ENCODE measurements around the gene MPL. TPM values are rescaled to one million over a fixed set of nuclear protein-coding genes. Genes with fewer than 3 reads are reported as not detected.

Gene MPL
- total RNA-seq, 1 experiment from 2014 or later, result 0.52 TPM

GRCh38 chr1:43350976-43351375 is 13.4 kb downstream of the MPL start:
- CTCF ChIA-PET, result no interaction called here
- BruUV-seq (replicated peaks), result no TSS peak
- no peak overlapping the region for H3K4me3 Mint-ChIP-seq (ENCODE audit: low read depth, unreplicated experiment)
- TF ChIP-seq CTCF (IDR thresholded peaks at IDR 0.05; ENCODE audit: unreplicated experiment), result no peak
- H3K27me3 Mint-ChIP-seq (ENCODE audit: unreplicated experiment), result no peaks in the 10 kb centered on the region
- DNase-seq, result no peak
- intact Hi-C loops (cut with micrococcal nuclease; ENCODE audit: unreplicated experiment), result no loop called here
- peaks cover 15% of the 10 kb centered on the region for H3K36me3 Mint-ChIP-seq (ENCODE audit: insufficient read depth, unreplicated experiment)
- H3K27ac Mint-ChIP-seq (ENCODE audit: unreplicated experiment), result no peak overlapping the region
- H3K4me1 Mint-ChIP-seq (ENCODE audit: low read depth, unreplicated experiment), result peaks cover 35% of the 10 kb centered on the region
- H3K9me3 Mint-ChIP-seq (ENCODE audit: low read depth, unreplicated experiment), result no peaks in the 10 kb centered on the region

- no peak for TF ChIP-seq CTCF (IDR thresholded peaks at IDR 0.05; ENCODE audit: unreplicated experiment)
- H3K4me1 Mint-ChIP-seq (ENCODE audit: low read depth, unreplicated experiment), result peaks cover 32% of the 10 kb centered on the region
- no TSS peak for BruUV-seq (replicated peaks)
- DNase-seq, result no peak
- no peak overlapping the region for H3K27ac Mint-ChIP-seq (ENCODE audit: unreplicated experiment)
- no peaks in the 10 kb centered on the region for H3K9me3 Mint-ChIP-seq (ENCODE audit: low read depth, unreplicated experiment)
- intact Hi-C loops (cut with micrococcal nuclease; ENCODE audit: unreplicated experiment), result no loop called here
- CTCF ChIA-PET, result no interaction called here
- H3K4me3 Mint-ChIP-seq (ENCODE audit: low read depth, unreplicated experiment), result no peak overlapping the region
- H3K27me3 Mint-ChIP-seq (ENCODE audit: unreplicated experiment), result no peaks in the 10 kb centered on the region
- peaks cover 15% of the 10 kb centered on the region for H3K36me3 Mint-ChIP-seq (ENCODE audit: insufficient read depth, unreplicated experiment)
Observed at GRCh38 chr1:43351421-43352350, 14.1 kb downstream of the MPL start.

- no TSS peak for BruUV-seq (replicated peaks)
- H3K4me1 Mint-ChIP-seq (ENCODE audit: low read depth, unreplicated experiment), result peaks cover 25% of the 10 kb centered on the region
Observed at GRCh38 chr1:43352351-43352705, 14.7 kb downstream of the MPL start.

GRCh38 chr1:43352881-43353280 is 15.3 kb downstream of the MPL start:
- Mint-ChIP-seq H3K27ac (ENCODE audit: unreplicated experiment) (no peak overlapping the region), H3K36me3 (ENCODE audit: insufficient read depth, unreplicated experiment) (peaks cover 15% of the 10 kb centered on the region), H3K4me1 (ENCODE audit: low read depth, unreplicated experiment) (peaks cover 20% of the 10 kb centered on the region), H3K4me3 (ENCODE audit: low read depth, unreplicated experiment) (no peak overlapping the region), H3K9me3 (ENCODE audit: low read depth, unreplicated experiment) (no peaks in the 10 kb centered on the region), H3K27me3 (ENCODE audit: unreplicated experiment) (no peaks in the 10 kb centered on the region)
- no peak for TF ChIP-seq CTCF (IDR thresholded peaks at IDR 0.05; ENCODE audit: unreplicated experiment)
- intact Hi-C loops (cut with micrococcal nuclease; ENCODE audit: unreplicated experiment), result no loop called here
- DNase-seq, result no peak
- no TSS peak for BruUV-seq (replicated peaks)
- CTCF ChIA-PET, result no interaction called here

More at GRCh38 chr1:43352351-43352705, 14.7 kb downstream of the MPL start:
- Mint-ChIP-seq H3K27me3 (ENCODE audit: unreplicated experiment) (no peaks in the 10 kb centered on the region), H3K27ac (ENCODE audit: unreplicated experiment) (no peak overlapping the region), H3K9me3 (ENCODE audit: low read depth, unreplicated experiment) (no peaks in the 10 kb centered on the region), H3K4me3 (ENCODE audit: low read depth, unreplicated experiment) (no peak overlapping the region), H3K36me3 (ENCODE audit: insufficient read depth, unreplicated experiment) (peaks cover 15% of the 10 kb centered on the region)
- CTCF ChIA-PET, result no interaction called here
- no peak for TF ChIP-seq CTCF (IDR thresholded peaks at IDR 0.05; ENCODE audit: unreplicated experiment)
- no peak for DNase-seq
- intact Hi-C loops (cut with micrococcal nuclease; ENCODE audit: unreplicated experiment), result no loop called here

All from Calu3 (cell line).